HG03095 (cell line): ENCODE results near the gene SCO2.

Experiments
- ATAC-seq: cut with Tn5 transposase; IDR thresholded peaks from one replicate; pipeline ENCODE4 v1.9.1; 2021; ENCODE audit warnings: moderate library complexity; ENCODE audit not compliant: unreplicated experiment

SCO2 gene

DNA sequence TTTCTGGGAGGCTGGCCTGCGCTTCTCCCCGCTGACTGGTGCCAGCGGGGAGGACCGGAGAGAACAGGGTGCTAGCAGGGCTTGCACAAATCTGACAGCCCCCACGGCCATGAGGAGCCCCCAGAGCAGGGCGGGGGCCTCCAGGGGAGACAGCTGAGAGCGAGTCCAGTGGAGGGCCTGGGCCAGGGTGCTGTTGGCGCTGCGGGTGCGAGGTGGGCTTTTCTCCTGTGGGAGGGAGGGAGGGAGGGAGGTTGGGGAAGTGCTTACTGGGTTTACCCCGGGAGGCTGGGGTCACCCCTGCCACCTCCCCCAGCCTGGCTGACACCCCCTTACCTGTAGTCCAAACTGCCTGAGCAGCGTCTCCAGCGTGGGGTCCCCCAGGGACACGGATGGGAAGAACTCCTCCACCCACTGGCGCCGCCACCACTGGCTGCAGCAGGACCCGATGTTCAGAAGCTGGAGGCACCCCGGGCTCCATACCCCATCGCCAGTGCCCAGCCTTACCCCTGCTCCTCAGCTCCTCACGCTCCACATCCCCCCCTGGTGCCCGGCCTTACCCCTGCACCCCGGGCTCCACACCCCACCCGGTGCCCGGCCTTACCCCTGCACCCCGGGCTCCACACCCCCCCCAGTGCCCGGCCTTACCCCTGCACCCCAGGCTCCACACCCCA is 21.8 kb downstream of the SCO2 start:
- ATAC-seq: no peak

DNA sequence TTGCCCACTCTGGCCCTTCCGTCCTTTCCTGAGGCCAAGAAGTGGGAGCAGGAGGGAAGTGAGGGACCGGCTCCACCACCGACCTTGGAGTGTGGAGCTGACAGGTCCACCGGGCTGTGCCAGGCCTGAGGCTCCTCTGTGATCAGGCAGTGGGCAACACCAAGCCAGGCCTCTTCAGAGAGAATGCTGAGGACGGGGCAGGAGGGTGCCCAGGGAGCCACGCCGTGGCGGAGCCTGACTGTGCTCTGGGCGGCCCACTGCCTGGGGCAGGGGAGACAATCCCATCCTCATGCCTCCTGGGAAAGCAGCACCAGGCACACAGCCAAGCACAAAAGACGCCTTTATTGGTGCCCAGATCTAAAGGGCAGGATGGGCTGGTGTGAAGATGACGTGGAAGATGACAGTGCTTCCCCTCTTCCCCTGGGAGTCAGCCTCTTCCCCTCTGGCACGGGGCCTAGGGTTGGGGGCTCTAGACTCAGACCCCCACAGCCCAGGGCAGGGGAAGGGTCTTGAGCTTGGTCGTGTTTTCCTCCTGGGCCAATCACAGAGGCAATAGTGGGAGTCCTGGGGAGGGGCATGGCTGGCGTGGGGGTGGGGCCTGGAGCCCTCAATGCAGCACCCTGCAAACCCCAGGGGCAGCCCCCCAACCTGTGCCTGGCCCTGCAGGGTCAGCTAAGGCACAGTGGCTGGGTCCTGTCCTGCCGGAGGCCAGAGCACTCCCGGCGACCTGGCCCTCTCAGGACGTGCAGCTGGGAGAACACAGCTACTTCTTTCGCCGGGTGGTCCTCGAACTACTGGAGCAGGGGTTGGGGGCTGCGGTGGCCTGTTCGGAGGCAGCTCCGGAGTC is 22.5 kb downstream of the SCO2 start:
- no peak for ATAC-seq

DNA sequence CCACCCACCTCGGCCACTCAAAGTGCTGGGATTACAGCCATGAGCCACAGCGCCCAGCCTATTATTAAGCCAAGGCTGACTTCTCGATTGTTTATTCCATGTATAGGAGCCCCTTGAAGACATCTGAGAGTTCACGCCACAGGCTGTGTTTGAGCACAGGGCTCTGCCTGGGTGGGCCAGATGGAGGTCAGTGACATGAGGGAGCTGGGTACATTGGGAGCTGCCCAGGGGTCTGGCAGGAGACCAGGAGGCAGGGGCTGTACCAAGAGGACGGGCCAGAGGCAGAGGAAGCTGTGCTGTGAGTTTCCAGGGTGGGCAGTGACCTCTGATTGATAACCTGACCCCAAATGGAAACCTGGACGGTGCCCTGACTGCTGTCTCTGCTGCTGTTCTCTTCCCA is 23.3 kb downstream of the SCO2 start:
- ATAC-seq: no peak

DNA sequence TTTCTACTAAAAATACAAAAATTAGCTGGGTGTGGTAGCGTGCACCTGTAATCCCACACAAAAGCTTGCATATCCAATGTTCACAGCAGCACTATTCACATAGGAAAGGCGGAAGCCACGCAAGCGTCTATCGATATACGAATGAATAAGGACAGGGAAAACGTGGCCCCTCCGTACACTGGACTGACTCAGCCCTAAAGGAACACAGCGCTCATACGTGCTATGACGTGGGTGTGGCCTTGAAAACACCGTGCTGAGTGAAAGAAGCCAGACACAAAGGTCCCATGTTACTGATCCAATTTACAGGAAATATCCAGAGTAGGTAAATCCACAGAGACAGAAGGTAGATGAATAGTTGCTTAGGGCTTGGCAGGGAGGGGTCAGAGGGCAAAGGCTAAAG is 24.9 kb downstream of the SCO2 start:
- no peak for ATAC-seq

DNA sequence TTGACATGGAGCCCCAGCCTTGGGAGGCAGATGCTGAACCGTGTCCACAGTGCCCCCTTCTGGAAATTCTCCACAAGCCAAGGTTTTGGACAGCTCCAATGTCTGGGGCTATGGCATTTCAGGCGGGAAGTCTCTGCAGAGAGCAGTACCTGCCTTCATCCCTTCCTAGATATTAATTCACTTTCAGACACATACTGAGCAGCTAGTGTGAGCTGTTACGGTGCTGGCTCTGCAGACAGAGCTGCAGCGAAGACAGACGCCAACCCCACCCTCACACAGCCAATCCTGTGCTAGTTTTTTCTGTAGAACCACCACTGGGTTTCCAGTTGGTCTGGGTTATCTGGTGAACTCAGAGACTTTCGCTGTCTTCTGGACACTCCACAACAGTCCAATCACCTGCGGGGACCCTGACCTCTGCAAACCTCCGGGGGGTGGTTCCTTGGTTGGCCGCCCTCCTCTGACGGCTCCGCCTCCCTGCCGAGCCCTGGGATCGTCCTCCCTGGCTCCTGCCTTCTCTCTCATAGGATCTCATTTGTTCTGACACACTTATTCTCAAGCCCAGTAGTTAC is 27.0 kb downstream of the SCO2 start:
- no peak for ATAC-seq

DNA sequence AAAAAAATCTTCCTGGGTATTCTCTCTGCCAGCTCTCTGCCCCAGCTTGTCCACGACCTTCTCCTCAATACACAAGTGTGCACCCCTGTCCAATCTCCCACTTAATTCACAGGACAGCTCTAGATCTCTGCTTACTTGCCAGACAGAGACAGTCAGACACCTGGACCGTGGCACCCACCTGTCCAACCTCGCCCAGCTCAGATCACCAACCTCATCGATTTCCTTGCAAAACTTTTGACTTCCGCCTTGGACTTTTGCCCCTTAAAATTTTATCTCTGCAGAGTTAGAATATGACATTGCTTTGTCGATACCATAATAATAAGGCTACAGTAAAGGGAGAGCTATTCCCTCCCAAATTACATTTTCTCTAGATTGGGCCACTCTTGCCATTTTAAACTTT is 28.3 kb downstream of the SCO2 start:
- no peak for ATAC-seq

DNA sequence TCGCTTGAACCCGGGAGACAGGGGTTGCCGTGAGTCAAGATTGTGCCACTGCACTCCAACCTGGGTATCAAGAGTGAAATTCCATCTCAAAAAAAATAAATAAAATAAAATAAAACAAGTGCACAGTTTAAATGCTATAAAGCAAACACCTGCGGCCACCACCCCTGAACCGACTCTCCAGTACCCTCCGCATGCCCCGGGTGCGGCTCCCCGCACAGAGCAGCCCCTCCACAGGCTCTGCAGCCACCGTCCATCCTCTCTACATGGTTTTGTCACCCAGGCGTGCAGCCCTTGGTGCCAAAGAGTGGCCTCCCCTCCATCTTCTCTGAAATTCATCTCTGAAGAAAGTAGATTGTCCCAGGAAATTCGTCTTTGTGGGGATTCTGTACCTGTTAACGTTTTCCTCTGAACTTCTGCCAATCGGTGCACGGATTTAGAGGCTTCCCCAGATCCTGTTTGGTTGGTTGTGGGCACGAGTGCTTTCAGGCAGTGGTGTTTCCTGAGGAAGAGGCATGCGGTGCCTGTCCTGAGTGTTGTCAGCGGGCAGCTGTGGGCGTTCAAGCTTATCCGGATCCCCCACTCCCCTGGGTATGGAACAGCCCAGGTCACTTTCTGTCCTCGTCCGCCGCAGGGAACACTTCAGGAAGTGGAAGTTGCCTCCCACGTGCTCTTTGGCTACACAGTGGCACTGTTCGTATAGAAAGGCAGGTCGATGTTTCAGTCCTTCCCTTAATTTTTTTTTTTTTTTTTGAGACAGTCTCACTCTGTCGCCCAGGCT is 34.7 kb downstream of the SCO2 start:
- no peak for ATAC-seq

DNA sequence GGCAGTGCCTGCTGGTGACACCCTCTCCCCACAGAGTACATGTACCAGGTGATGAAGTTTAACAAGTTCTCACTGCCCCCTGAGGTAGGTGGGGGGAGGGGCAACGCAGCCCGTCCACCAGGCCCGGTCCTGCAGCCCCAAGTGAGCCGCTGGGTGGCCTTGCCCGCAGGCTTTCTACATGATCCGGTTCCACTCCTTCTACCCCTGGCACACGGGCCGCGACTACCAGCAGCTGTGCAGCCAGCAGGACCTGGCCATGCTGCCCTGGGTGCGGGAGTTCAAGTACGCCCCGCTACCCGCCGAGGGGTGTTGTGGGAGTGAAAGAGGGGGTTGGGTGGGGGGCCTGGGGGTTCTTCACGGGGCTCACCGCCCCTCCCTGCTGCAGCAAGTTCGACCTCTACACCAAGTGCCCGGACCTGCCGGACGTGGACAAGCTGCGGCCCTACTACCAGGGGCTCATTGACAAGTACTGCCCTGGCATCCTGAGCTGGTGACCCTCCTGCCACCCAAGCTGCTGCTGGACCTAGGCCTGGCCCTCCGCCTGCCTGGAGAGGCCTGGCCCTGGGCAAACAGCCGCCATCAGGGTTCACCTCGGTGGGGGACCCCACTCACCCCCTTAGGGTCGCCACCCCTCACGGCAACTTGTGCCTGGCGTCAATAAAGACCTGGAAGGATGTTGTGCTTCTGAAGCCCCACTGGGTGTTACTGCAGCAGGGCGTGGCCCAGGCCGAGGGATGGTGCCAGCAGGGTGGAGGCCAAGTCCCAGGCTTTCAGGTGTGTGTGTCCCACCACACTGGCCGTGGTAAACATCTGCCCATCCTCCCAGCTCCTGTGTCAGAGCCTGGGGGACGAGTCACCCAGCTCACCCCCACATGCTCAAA is 35.8 kb downstream of the SCO2 start:
- ATAC-seq: no peak

DNA sequence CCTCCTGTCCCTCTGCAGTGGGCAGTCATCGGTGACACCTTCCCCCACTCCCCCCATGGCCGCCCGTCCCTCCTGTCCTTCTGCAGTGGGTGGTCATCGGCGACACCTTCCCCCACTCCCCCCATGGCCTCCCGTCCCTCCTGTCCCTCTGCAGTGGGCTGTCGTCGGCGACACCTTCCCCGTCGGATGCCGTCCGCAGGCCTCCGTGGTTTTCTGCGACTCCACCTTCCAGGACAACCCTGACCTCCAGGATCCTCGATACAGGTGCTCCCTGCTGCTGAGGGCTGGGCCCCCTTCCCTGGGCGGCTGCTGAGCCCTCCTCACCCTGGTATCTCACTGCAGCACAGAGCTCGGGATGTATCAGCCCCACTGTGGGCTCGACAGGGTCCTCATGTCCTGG is 36.5 kb downstream of the SCO2 start:
- ATAC-seq: no peak

DNA sequence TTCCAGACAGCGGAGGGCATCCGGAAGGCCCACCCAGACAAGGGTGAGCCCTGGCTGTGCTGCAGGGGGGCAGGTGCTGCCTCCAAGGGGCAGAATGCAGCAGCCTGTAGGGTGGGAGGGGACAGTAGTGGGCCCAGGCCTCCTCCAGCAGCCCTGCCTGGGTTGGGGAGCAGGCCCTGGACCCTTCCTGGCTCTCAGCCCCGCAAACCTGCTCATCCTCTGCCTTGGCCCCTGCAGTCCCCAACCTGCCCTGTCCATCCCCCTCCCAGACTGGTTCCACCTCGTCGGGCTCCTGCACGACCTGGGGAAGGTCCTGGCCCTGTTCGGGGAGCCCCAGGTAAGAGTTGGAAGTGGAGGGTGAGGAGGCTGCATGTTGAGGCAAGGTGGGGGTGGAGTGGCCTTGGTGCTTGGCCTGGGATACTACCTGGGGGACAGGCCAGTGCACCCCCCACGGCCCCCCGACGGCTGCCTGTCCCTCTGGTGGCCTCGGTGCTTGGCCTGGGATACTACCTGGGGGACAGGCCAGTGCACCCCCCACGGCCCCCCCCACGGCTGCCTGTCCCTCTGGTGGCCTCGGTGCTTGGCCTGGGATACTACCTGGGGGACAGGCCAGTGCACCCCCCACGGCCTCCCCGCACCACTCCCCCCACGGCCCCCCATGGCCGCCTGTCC is 37.3 kb downstream of the SCO2 start:
- ATAC-seq: no peak

DNA sequence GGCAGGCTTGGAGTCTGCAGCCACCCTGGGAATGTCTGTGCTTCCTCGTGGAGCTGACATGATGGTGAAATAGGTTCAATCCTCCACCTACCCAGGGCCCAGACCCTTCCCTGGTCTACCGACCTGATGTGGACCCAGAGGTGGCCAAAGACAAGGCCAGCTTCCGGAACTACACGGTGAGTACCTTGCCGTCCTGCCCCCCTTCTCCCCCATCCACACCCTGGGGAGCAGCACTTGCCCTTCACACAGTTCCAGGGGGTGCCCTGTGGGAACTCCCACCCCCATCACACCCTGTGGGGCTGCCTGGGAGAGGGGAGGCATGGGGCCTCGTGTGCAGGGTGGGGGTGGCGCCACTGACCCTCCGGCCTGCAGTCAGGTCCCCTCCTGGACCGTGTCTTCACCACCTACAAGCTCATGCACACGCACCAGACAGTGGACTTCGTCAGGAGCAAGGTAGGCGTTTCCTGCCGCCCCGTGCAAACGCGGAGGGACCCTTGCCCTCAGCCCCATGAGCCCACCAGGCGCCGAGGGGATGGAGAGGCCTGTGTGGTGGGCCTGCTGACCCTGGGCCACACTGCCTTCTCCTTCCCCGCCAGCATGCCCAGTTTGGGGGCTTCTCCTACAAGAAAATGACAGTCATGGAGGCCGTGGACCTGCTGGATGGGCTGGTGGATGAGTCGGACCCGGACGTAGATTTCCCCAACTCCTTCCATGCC is 38.0 kb downstream of the SCO2 start:
- ATAC-seq: no peak

DNA sequence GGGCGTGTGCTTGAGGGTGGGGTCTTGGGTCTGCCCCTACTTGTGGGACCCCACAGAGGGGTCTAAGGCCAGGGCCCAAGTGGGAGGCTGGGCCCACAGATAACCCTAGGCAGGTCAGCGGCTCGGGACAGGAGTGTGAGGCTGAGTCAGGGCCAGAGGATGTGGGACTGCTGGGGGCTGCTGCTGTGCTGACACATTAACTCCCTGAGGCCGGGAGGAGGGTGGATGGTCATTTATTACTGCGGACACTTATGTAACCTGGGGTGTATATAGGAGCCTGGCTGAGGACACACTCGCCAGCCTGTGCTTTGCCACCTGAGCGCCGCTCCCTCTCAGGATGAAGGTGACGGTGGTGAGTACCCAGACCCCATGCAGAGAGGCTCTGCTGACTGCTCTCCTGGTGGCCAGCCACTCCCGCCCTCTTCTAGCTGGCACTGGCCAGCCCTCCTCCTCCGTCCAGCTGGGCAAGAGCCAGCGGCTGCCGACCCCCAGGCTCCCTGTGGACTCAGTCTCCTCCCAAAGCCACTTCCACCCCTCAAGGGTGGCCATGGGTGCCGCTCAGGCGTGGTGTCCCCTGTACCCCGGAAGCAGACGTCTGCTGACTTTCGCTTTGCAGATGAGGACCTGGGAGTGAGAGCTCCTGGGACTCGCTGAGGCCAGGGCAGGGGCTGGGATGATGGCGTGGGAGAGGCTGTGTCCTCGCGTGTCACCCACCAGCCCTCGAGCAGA is 38.7 kb downstream of the SCO2 start, which contains the start of gene MIOX:
TSS of gene MIOX (plus strand) at position 299 of the 729 bp plus-strand sequence. CDS start at position 338, 39 bp downstream.
- ATAC-seq: no peak

DNA sequence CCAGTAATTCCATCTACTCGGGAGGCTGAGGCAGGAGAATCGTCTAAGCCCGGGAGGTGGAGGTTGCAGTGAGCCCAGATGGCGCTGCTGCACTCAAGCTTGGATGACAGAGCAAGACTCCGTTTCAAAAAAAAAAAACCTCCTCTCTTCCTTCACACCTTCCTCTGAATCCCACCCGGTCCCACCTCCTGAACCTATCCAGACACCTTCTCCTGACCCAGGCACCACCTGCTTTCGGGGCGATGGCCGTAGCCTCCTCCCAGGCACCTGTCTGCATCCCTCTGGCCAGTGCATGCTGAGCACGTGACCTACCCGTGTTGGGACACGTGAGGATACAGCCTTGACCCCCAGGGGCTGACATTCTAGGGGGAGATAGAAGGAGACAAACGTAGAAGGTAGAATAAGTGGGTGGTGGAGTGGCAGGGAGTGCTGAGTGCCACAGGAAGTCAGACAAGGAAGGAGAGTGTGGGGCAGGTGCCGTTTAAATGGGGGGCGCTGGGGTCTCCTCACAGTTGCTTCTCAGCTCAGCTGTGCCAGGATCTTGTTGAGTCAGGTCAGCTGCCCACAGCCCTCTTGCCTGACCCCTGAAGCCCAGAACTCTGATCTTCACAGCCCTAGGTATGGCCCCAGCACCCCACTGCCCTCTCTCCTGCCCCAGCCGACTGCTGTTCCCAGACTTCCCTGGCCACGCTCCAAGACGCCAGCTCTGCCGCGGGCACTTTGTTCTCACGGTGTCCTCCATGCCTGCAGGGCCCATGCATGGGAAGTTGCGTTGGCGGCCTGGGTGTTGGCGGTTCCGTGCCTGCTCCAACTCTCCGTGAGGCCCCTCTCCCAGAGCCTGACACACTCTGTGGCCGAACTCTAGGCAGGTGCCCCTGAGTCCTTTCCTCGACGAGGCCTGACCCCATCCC is 39.9 kb downstream of the SCO2 start:
- no peak for ATAC-seq

DNA sequence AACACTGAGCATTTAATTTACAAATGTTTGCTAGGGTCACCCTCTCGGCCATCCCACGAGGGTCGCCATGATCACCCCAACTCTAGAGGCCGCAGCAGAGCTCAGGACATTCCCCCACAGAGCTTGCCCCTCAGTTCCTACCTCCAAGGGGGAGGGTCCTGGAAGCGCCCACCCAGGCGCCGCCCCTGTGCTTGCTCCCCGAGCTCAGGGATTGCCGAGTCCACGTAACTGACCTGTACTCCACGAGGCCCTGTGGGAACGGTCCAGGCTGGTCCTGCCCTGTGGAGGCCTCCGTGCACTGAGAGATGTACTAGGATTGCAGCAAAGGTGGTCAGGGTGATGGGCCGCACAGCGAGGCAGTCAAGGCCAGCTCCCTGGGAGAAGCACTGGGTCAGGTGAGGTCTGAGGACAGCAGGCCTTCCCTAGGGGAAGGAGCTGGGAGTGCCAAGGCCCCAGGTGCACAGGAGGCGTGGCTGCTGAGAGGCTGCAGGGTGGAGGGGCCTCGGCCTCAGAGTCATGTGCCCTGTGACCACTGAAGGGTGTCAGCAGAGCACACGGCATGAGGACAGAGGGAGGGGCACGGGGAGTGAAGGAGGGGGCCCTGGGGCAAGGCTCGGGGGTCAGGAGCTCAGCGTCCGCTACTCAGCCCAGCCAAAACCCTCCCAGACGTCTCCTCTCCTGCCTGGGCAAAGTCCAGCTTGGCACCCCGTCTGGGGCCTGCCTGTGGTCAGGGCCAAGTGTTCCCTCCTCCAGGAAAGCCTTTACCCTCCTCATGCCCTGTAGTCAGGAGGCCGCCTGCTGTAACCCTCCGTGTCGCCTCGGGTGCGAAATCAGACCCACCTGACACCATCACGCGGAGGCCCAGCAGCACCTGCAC is 41.2 kb downstream of the SCO2 start:
- no peak for ATAC-seq

DNA sequence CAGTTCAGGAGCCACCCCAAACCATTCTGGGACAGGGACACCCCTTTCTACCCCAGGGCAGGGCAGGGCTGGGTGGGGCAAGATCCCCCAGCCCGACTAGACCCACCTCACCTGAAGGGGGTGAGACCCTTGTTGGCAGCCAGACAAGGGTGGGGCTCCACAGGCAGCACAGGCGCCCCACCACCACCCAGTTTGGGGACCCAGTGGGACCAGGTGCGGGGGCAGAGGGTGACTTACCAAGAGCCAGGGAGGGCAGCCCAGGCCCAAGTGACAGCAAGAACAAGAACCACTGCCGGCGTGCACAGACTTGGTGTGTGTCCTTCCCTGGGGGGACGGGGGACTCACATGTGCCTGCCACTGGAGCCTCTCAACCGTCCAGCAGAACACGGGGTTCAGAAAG is 41.8 kb downstream of the SCO2 start:
- ATAC-seq: no peak

DNA sequence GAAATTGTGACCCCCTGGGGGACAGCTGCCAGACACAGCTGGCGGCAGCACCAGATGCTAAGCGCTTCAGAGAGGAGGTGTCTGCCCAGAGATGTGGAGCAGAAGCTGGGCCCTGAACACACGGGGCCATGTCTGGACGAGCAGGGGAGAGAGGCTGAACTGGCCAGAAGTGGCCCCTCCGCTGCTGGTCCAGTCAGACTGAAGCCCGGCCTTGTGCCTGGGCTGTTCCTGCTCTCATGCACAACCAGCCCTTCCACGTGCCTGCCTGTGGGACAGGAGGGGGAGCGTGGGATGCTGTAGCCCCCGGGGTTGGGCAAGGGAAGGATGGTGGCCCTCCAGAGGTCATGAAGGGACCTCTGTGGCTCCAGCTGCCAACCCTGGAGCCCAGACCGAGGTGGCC is 42.3 kb downstream of the SCO2 start:
- no peak for ATAC-seq
